ENCODE measurements around the gene PCGF6.

The PCGF6 gene

GRCh38 chr10:103336370-103336769 lies 14.6 kb downstream of the PCGF6 start:
- Histone ChIP-seq H3K4me3 (ENCODE audit: low read depth, low read length, poor library complexity, severe bottlenecking) (no peak overlapping the region), H3K9ac (ENCODE audit: low read length) (no peak overlapping the region), H3K79me2 (ENCODE audit: insufficient read depth, low read length) (no peaks in the 10 kb centered on the region), H3K27me3 (ENCODE audit: insufficient read depth, low read length) (no peaks in the 10 kb centered on the region), H2AFZ (ENCODE audit: low read length) (no peak overlapping the region), H3K4me1 (ENCODE audit: insufficient read depth, low read length, severe bottlenecking) (no peaks in the 10 kb centered on the region), H3K27ac (ENCODE audit: low read depth, low read length, poor library complexity, severe bottlenecking) (no peak overlapping the region), H3K4me2 (ENCODE audit: low read length) (no peak overlapping the region), H3K9me3 (ENCODE audit: low read length) (no peaks in the 10 kb centered on the region), H3F3A (ENCODE audit: insufficient read depth, low read length) (no peaks in the 10 kb centered on the region), H3K9me2 (ENCODE audit: low read depth, low read length) (no peaks in the 10 kb centered on the region), H3K36me3 (ENCODE audit: insufficient read depth, low read length) (peaks cover 62% of the 10 kb centered on the region), H4K20me1 (ENCODE audit: insufficient read depth, low read length) (no peaks in the 10 kb centered on the region)
- TF ChIP-seq, protein P1, sequence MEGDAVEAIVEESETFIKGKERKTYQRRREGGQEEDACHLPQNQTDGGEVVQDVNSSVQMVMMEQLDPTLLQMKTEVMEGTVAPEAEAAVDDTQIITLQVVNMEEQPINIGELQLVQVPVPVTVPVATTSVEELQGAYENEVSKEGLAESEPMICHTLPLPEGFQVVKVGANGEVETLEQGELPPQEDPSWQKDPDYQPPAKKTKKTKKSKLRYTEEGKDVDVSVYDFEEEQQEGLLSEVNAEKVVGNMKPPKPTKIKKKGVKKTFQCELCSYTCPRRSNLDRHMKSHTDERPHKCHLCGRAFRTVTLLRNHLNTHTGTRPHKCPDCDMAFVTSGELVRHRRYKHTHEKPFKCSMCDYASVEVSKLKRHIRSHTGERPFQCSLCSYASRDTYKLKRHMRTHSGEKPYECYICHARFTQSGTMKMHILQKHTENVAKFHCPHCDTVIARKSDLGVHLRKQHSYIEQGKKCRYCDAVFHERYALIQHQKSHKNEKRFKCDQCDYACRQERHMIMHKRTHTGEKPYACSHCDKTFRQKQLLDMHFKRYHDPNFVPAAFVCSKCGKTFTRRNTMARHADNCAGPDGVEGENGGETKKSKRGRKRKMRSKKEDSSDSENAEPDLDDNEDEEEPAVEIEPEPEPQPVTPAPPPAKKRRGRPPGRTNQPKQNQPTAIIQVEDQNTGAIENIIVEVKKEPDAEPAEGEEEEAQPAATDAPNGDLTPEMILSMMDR (IDR thresholded peaks at IDR 0.05; ENCODE audit: low read length), result no peak
- no peak for TF ChIP-seq EZH2 (IDR thresholded peaks at IDR 0.05; ENCODE audit: borderline replicate concordance, low read length)

DNA sequence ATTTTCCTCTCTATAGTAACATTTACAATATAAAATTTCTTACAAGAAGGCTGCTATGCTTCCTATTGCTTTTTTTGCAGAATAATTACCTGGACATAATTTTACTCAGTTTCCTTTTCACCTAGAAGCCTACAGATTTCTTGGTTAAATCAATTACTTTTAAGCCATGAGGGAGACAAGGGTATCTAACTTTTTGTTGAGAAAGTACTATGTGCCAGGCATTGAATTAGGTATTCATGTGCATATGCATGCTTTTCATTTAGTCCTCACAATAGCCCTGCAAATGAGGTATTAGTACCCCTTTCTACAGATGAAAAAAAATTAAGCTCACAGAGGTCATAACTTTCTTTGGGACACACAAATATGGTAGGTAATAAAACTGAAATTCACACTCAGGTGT lies 16.4 kb downstream of the PCGF6 start:
- no peaks in the 10 kb centered on the region for H4K20me1 ChIP-seq (ENCODE audit: insufficient read depth, low read length)
- no peak overlapping the region for H3K27ac ChIP-seq (ENCODE audit: low read depth, low read length, poor library complexity, severe bottlenecking)
- H3K9ac ChIP-seq (ENCODE audit: low read length), result no peak overlapping the region
- no peaks in the 10 kb centered on the region for H3K9me2 ChIP-seq (ENCODE audit: low read depth, low read length)
- H3K4me2 ChIP-seq (ENCODE audit: low read length), result no peak overlapping the region
- H3K36me3 ChIP-seq (ENCODE audit: insufficient read depth, low read length), result peaks cover 76% of the 10 kb centered on the region
- no peak overlapping the region for H3K4me3 ChIP-seq (ENCODE audit: low read depth, low read length, poor library complexity, severe bottlenecking)
- no peaks in the 10 kb centered on the region for H3K79me2 ChIP-seq (ENCODE audit: insufficient read depth, low read length)
- no peaks in the 10 kb centered on the region for H3K9me3 ChIP-seq (ENCODE audit: low read length)
- TF ChIP-seq, protein P1 (IDR thresholded peaks at IDR 0.05; ENCODE audit: low read length), result no peak
- TF ChIP-seq EZH2 (IDR thresholded peaks at IDR 0.05; ENCODE audit: borderline replicate concordance, low read length), result no peak
- no peaks in the 10 kb centered on the region for H3K27me3 ChIP-seq (ENCODE audit: insufficient read depth, low read length)
- no peaks in the 10 kb centered on the region for H3F3A ChIP-seq (ENCODE audit: insufficient read depth, low read length)
- H3K4me1 ChIP-seq (ENCODE audit: insufficient read depth, low read length, severe bottlenecking), result no peaks in the 10 kb centered on the region
- no peak overlapping the region for H2AFZ ChIP-seq (ENCODE audit: low read length)

GRCh38 chr10:103333934-103334520 lies 16.9 kb downstream of the PCGF6 start:
- TF ChIP-seq, protein P1 (IDR thresholded peaks at IDR 0.05; ENCODE audit: low read length), result peak; percentile 48
- TF ChIP-seq EZH2 (IDR thresholded peaks at IDR 0.05; ENCODE audit: borderline replicate concordance, low read length), result no peak
- Histone ChIP-seq H3K4me1 (ENCODE audit: insufficient read depth, low read length, severe bottlenecking) (no peaks in the 10 kb centered on the region), H3K36me3 (ENCODE audit: insufficient read depth, low read length) (peaks cover 75% of the 10 kb centered on the region)

More at GRCh38 chr10:103333934-103334520, 16.9 kb downstream of the PCGF6 start:
- no peak overlapping the region for H3K4me2 ChIP-seq (ENCODE audit: low read length)
- H3K9ac ChIP-seq (ENCODE audit: low read length), result no peak overlapping the region
- H3K4me3 ChIP-seq (ENCODE audit: low read depth, low read length, poor library complexity, severe bottlenecking), result no peak overlapping the region
- H3K27me3 ChIP-seq (ENCODE audit: insufficient read depth, low read length), result no peaks in the 10 kb centered on the region
- no peaks in the 10 kb centered on the region for H4K20me1 ChIP-seq (ENCODE audit: insufficient read depth, low read length)
- H3K79me2 ChIP-seq (ENCODE audit: insufficient read depth, low read length), result no peaks in the 10 kb centered on the region
- H2AFZ ChIP-seq (ENCODE audit: low read length), result no peak overlapping the region
- H3K9me2 ChIP-seq (ENCODE audit: low read depth, low read length), result no peaks in the 10 kb centered on the region
- no peak overlapping the region for H3K27ac ChIP-seq (ENCODE audit: low read depth, low read length, poor library complexity, severe bottlenecking)
- no peaks in the 10 kb centered on the region for H3K9me3 ChIP-seq (ENCODE audit: low read length)
- H3F3A ChIP-seq (ENCODE audit: insufficient read depth, low read length), result no peaks in the 10 kb centered on the region
